ENCODE data around the gene SLC52A1.

Gene SLC52A1

GRCh38 chr17:4994081-4994595, 41.1 kb downstream of the SLC52A1 start:
- H3K27ac ChIP-seq (ENCODE audit: poor library complexity, severe bottlenecking): no peak overlapping the region
- H3K4me1 ChIP-seq (ENCODE audit: insufficient read depth, poor library complexity, severe bottlenecking): no peaks in the 10 kb centered on the region
- TF ChIP-seq CTCF (IDR thresholded peaks at IDR 0.05; ENCODE audit: poor library complexity, severe bottlenecking): no peak
- no peaks in the 10 kb centered on the region for H3K27me3 ChIP-seq (ENCODE audit: insufficient read depth, poor library complexity, severe bottlenecking)
- no peaks in the 10 kb centered on the region for H3K9me3 ChIP-seq (ENCODE audit: severe bottlenecking)
- no peak overlapping the region for H3K4me3 ChIP-seq (ENCODE audit: severe bottlenecking)
- ATAC-seq (ENCODE audit: low read depth): no peak
- H3K36me3 ChIP-seq (ENCODE audit: low read depth): peaks cover 3% of the 10 kb centered on the region; the same call in 1 of the 2 replicates
- DNase-seq (ENCODE audit: low spot score): no peak

GRCh38 chr17:4987767-4988567, 47.3 kb downstream of the SLC52A1 start:
- peaks cover 23% of the 10 kb centered on the region for H3K36me3 ChIP-seq (ENCODE audit: low read depth)
- peaks cover 2% of the 10 kb centered on the region for H3K4me1 ChIP-seq (ENCODE audit: insufficient read depth, poor library complexity, severe bottlenecking)
- H3K4me3 ChIP-seq (ENCODE audit: severe bottlenecking): peak overlapping the region; percentile 77
- no peaks in the 10 kb centered on the region for H3K9me3 ChIP-seq (ENCODE audit: severe bottlenecking)
- no peaks in the 10 kb centered on the region for H3K27me3 ChIP-seq (ENCODE audit: insufficient read depth, poor library complexity, severe bottlenecking)
- ATAC-seq (ENCODE audit: low read depth) (peak; percentile 2), DNase-seq (ENCODE audit: low spot score) (no peak)
- TF ChIP-seq CTCF (IDR thresholded peaks at IDR 0.05; ENCODE audit: poor library complexity, severe bottlenecking): no peak
- peak overlapping the region; percentile 72 for H3K27ac ChIP-seq (ENCODE audit: poor library complexity, severe bottlenecking)

GRCh38 chr17:4986951-4987766, 48.1 kb downstream of the SLC52A1 start, which contains the start of gene CAMTA2:
CAMTA2 (minus strand) TSS chr17:4987675; CDS start chr17:4986222, 1,453 bp downstream.
- peak within 1 kb of the TSS; percentile 72 for H3K27ac ChIP-seq (ENCODE audit: poor library complexity, severe bottlenecking)

GRCh38 chr17:4986403-4986802, 48.8 kb downstream of the SLC52A1 start:
- TF ChIP-seq CTCF (IDR thresholded peaks at IDR 0.05; ENCODE audit: poor library complexity, severe bottlenecking): no peak
- H3K4me1 ChIP-seq (ENCODE audit: insufficient read depth, poor library complexity, severe bottlenecking): peaks cover 2% of the 10 kb centered on the region
- H3K4me3 ChIP-seq (ENCODE audit: severe bottlenecking): peak overlapping the region; percentile 77
- peak overlapping the region; percentile 72 for H3K27ac ChIP-seq (ENCODE audit: poor library complexity, severe bottlenecking)
- H3K9me3 ChIP-seq (ENCODE audit: severe bottlenecking): no peaks in the 10 kb centered on the region
- DNase-seq (ENCODE audit: low spot score) (no peak), ATAC-seq (ENCODE audit: low read depth) (peak; percentile 26)
- no peaks in the 10 kb centered on the region for H3K27me3 ChIP-seq (ENCODE audit: insufficient read depth, poor library complexity, severe bottlenecking)
- H3K36me3 ChIP-seq (ENCODE audit: low read depth): peaks cover 35% of the 10 kb centered on the region

More at GRCh38 chr17:4986951-4987766, 48.1 kb downstream of the SLC52A1 start, which contains the start of gene CAMTA2:
- Histone ChIP-seq H3K27me3 (ENCODE audit: insufficient read depth, poor library complexity, severe bottlenecking) (no peaks in the 10 kb centered on the region), H3K9me3 (ENCODE audit: severe bottlenecking) (no peaks in the 10 kb centered on the region), H3K4me1 (ENCODE audit: insufficient read depth, poor library complexity, severe bottlenecking) (peaks cover 2% of the 10 kb centered on the region), H3K4me3 (ENCODE audit: severe bottlenecking) (peak within 1 kb of the TSS; percentile 77), H3K36me3 (ENCODE audit: low read depth) (peaks cover 30% of the 10 kb centered on the region)
- TF ChIP-seq CTCF (IDR thresholded peaks at IDR 0.05; ENCODE audit: poor library complexity, severe bottlenecking): peak; percentile 94
- DNase-seq (ENCODE audit: low spot score) (peak; percentile 89), ATAC-seq (ENCODE audit: low read depth) (peak; percentile 78)

Measured in RWPE2 (cell line).